GM12878 (cell line): ENCODE results near the gene LCLAT1. TPM values are rescaled to one million over a fixed set of nuclear protein-coding genes. Genes with fewer than 3 reads are reported as not detected.

Experiments used
- ATAC-seq: fragments of 200-7000 bp; cut with Tn5 transposase; 3 replicates; pipeline ENCODE4 v1.9.1; 2020; ENCODE audit warnings: mild to moderate bottlenecking, moderate library complexity
- BruUV-seq: library from RNA; stranded (reverse); fragments of 400-500 nt; replicated peaks from 2 replicates; lab custom pipeline; 2021; lab: Mats Ljungman, UMichigan
- CTCF ChIA-PET: fragments of 300-600 bp; sonication (Branson Sonifier 250); formaldehyde crosslinking; extraction: SDS; loops from one replicate; lab custom pipeline; 2021; ENCODE audit warnings: inconsistent platforms; lab: Yijun Ruan, JAX
- POLR2A ChIA-PET: fragments of 350-600 bp; formaldehyde crosslinking; extraction: SDS; loops from one replicate; lab custom pipeline; 2021; ENCODE audit warnings: inconsistent platforms; lab: Charles Lee
- RAD21 ChIA-PET: fragments of 300-600 bp; sonication (Branson Sonifier 250); formaldehyde crosslinking; loops from one replicate; lab custom pipeline; 2023; ENCODE audit warnings: antibody characterized with exemption; ENCODE audit not compliant: unreplicated experiment; lab: Charles Lee
- SMC1A ChIA-PET: fragments of 300-600 bp; sonication (Branson Sonifier 250); formaldehyde crosslinking; loops from one replicate; lab custom pipeline; 2023; ENCODE audit not compliant: unreplicated experiment, uncharacterized antibody; lab: Charles Lee
- DNase-seq: peaks from one replicate; pipeline ENCODE4 v3.0.0-alpha.2; 2011; ENCODE audit warnings: low read depth, low spot score
- FAIRE-seq: peaks from 3 replicates; lab custom pipeline; 2011; peaks lifted over from hg19 to GRCh38; lab: Jason Lieb, UNC
- H2AFZ ChIP-seq: 2 replicates; pipeline ENCODE4 v1.6.0; 2011; ENCODE audit warnings: low read depth, low read length, control low read depth; ENCODE audit not compliant: control insufficient read depth
- H3K27ac ChIP-seq: 2 replicates; pipeline ENCODE4 v1.5.1; 2011; ENCODE audit warnings: control low read depth; ENCODE audit not compliant: control insufficient read depth, insufficient read depth
- H3K27me3 ChIP-seq, 2 experiments: replicated peaks in 1 of 2; 2 replicates each; pipeline versions ENCODE4 v1.6.0 to v1.6.1; 2011; ENCODE audit warnings: low read length in 1 of 2; ENCODE audit not compliant: control insufficient read depth in 2 of 2, insufficient read depth in 2 of 2
- H3K36me3 ChIP-seq, 2 experiments: 2 replicates each; pipeline ENCODE4 v1.5.1; 2011; ENCODE audit warnings: low read length in 1 of 2; ENCODE audit not compliant: control insufficient read depth in 2 of 2, insufficient read depth in 2 of 2
- H3K4me1 ChIP-seq: 2 replicates; pipeline ENCODE4 v1.6.1; 2011; ENCODE audit warnings: mild to moderate bottlenecking, low read length, moderate library complexity, mixed read lengths; ENCODE audit not compliant: control insufficient read depth, insufficient read depth
- H3K4me2 ChIP-seq: 2 replicates; pipeline ENCODE4 v1.6.0; 2011; ENCODE audit warnings: control low read depth; ENCODE audit not compliant: control insufficient read depth, insufficient read depth
- H3K4me3 ChIP-seq: fragments of 200-600 bp; sonication (generic); 2 replicates; pipeline ENCODE4 v1.5.1; 2016
- H3K79me2 ChIP-seq: 2 replicates; pipeline ENCODE4 v1.6.0; 2011; ENCODE audit warnings: low read length; ENCODE audit not compliant: control insufficient read depth, insufficient read depth
- H3K9ac ChIP-seq: 2 replicates; pipeline ENCODE4 v1.8.0; 2011; ENCODE audit warnings: low read length, control low read depth, mixed read lengths; ENCODE audit not compliant: control insufficient read depth, insufficient read depth
- H3K9me3 ChIP-seq: replicated peaks from 3 replicates; pipeline ENCODE4 v1.5.1; 2011; ENCODE audit warnings: mild to moderate bottlenecking, low read length; ENCODE audit not compliant: control insufficient read depth, insufficient read depth
- H4K20me1 ChIP-seq: 2 replicates; pipeline ENCODE4 v1.6.0; 2011; ENCODE audit not compliant: control insufficient read depth, insufficient read depth
- ATF7 ChIP-seq: fragments of 450-650 bp; IDR thresholded peaks from 2 replicates; pipeline ENCODE4 v1.6.1; 2016; ENCODE audit warnings: low read depth, mild to moderate bottlenecking
- BCL11A ChIP-seq: IDR thresholded peaks from 2 replicates; pipeline ENCODE4 v1.6.1; 2011; ENCODE audit warnings: low read depth, low read length
- BHLHE40 ChIP-seq, 2 experiments: fragments of 450-650 bp in 1 of 2; IDR thresholded peaks; 2 replicates each; pipeline ENCODE4 v1.6.1; 2011 to 2017; ENCODE audit warnings: low read depth in 2 of 2, borderline replicate concordance in 1 of 2, improper control_type of control experiment in 1 of 2, low read length in 1 of 2, mild to moderate bottlenecking in 1 of 2
- EGR1 ChIP-seq, 2 experiments: IDR thresholded peaks; 1 replicate in 1 of 2; 2 replicates in 1 of 2; pipeline ENCODE4 v1.6.1; 2011 to 2012; ENCODE audit warnings: low read depth in 2 of 2, low read length in 2 of 2, borderline replicate concordance in 1 of 2, mild to moderate bottlenecking in 1 of 2, moderate library complexity in 1 of 2
- GABPA ChIP-seq: IDR thresholded peaks from 2 replicates; pipeline ENCODE4 v1.6.1; 2014; ENCODE audit warnings: antibody characterized with exemption, low read depth, mild to moderate bottlenecking, inconsistent platforms
- IKZF1 ChIP-seq: fragments of 450-650 bp; conservative IDR thresholded peaks from 2 replicates; pipeline ENCODE4 v1.6.1; 2017; ENCODE audit warnings: antibody characterized with exemption, mild to moderate bottlenecking
- PAX5 ChIP-seq: IDR thresholded peaks from 2 replicates; pipeline ENCODE4 v1.6.1; 2011; ENCODE audit warnings: low read depth, low read length, borderline replicate concordance
- POLR2AphosphoS5 ChIP-seq: IDR thresholded peaks from 2 replicates; pipeline ENCODE4 v1.6.1; 2011; ENCODE audit warnings: mild to moderate bottlenecking, low read length, inconsistent platforms
- SP1 ChIP-seq: IDR thresholded peaks from one replicate; pipeline ENCODE4 v1.6.1; 2011; ENCODE audit warnings: low read depth, low read length
- SRF ChIP-seq, 2 experiments: IDR thresholded peaks; 2 replicates each; pipeline ENCODE4 v1.6.1; 2011; ENCODE audit warnings: low read depth in 2 of 2, low read length in 2 of 2, mild to moderate bottlenecking in 1 of 2, moderate library complexity in 1 of 2
- ZNF207 ChIP-seq: fragments of 450-650 bp; IDR thresholded peaks from 2 replicates; pipeline ENCODE4 v1.6.1; 2014; ENCODE audit warnings: antibody characterized with exemption, mild to moderate bottlenecking, borderline replicate concordance
- WGBS: methylation state at CpG from one replicate; pipeline ENCODE4 v1.1.6; 2016; ENCODE audit warnings: low lambda C conversion rate; ENCODE audit not compliant: insufficient replicate concordance, insufficient coverage; ENCODE audit errors: missing lambda C conversion rate; 5-methylcytosine and 5-hydroxymethylcytosine counted together
- in situ Hi-C: fragments of 300-500 bp; cut with MboI; formaldehyde crosslinking; loops from 9 replicates; pipeline ENCODE4 v1.14.3; 2018; ENCODE audit warnings: mixed read lengths
- intact Hi-C: fragments of 100-400 bp; cut with micrococcal nuclease; formaldehyde crosslinking; loops from one replicate; pipeline ENCODE4 v1.14.2; 2022; ENCODE audit not compliant: unreplicated experiment
- polyA plus RNA-seq, 11 experiments: library from polyadenylated mRNA; depleted of rRNA in 4 of 11; unstranded in 6 of 11; stranded (reverse) in 5 of 11; fragments of >200 nt; fragmentation: Nextera tagmentation in 4 of 11; fragmentation: Illumina TruSeq in 1 of 11; extraction: Ambion mirVana in 4 of 11; extraction: Trizol in 1 of 11; gene quantifications; 1 replicate in 1 of 11; 2 replicates in 10 of 11; pipeline versions ENCODE4 v1.2.1 to v1.2.3, GENCODE V29; 2011 to 2016; ENCODE audit warnings: inconsistent platforms in 2 of 11, missing spikeins in 2 of 11, low read depth in 1 of 11
- total RNA-seq, 4 experiments: library from RNA; depleted of rRNA in 3 of 4; stranded (reverse); fragments of >200 nt in 3 of 4; fragmentation: Illumina TruSeq in 1 of 4; extraction: Trizol in 1 of 4; gene quantifications; 2 replicates each; pipeline versions ENCODE4 v1.2.1 to v1.2.3, GENCODE V29; 2013 to 2021
- TF ChIP-seq, protein P1 (sequence below): fragments of 450-650 bp; IDR thresholded peaks from 2 replicates; pipeline ENCODE4 v1.6.1; 2018; ENCODE audit warnings: mild to moderate bottlenecking, low read depth, moderate library complexity; ENCODE audit not compliant: partially characterized antibody
- TF ChIP-seq, protein P2 (sequence below): IDR thresholded peaks from 2 replicates; pipeline ENCODE4 v1.6.1; 2011; ENCODE audit warnings: borderline replicate concordance, low read depth, mild to moderate bottlenecking, moderate library complexity, mixed read lengths, low read length; ENCODE audit not compliant: insufficient read depth; ENCODE audit errors: extremely low read length
- TF ChIP-seq, protein P3 (sequence below): fragments of 450-650 bp; IDR thresholded peaks from 2 replicates; pipeline ENCODE4 v1.6.1; 2014; ENCODE audit warnings: mild to moderate bottlenecking
- TF ChIP-seq, protein P4 (sequence below): fragments of 450-650 bp; formaldehyde crosslinking; IDR thresholded peaks from 2 replicates; pipeline ENCODE4 v1.4.0; 2022; ENCODE audit warnings: mild to moderate bottlenecking, moderate library complexity

LCLAT1 gene
- total and polyA plus RNA-seq, 10 of the 15 experiments (the other 5 are each of a cell fraction or from before 2014, with no cell fraction given), result 8.1 to 33.0 (median 15.9) TPM

DNA sequence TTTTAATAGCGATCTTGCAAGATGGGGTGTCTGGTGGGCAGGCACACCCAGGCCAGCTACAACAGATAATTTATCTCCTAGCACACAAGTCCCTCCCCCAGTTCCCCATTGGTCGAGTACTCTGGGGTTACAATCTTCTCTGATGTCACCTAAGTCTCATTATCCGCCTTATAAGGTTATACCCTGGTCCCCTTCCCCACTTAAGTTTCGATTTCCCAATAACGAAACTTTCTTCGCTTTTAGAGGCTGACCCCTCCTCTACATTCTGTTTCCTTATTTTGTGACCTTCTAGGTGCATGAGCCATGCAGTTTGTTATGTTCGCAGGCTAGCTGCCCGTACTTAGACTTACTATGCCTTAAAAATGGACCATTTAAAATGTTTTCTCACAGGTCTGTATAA lies 180.1 kb downstream of the LCLAT1 start:
- Histone ChIP-seq H3K4me3 (no peak overlapping the region; the same call in 1 of the 2 replicates), H3K4me1 (peaks cover 32% of the 10 kb centered on the region), H4K20me1 (no peaks in the 10 kb centered on the region), H3K4me2 (peak overlapping the region; percentile 59), H2AFZ (no peak overlapping the region; the same call in 1 of the 2 replicates), H3K27me3 (no peaks in the 10 kb centered on the region), H3K79me2 (no peaks in the 10 kb centered on the region), H3K9me3 (no peaks in the 10 kb centered on the region; the same call in 1 of the 3 replicates), H3K36me3 (no peaks in the 10 kb centered on the region), H3K27ac (peak overlapping the region; percentile 87), H3K9ac (peak overlapping the region; percentile 65)
- ATAC-seq (peak; percentile 92), DNase-seq (peak; percentile 75), FAIRE-seq (peak; percentile 93)
- no TSS peak for BruUV-seq
- ChIA-PET POLR2A (interaction anchor here (2.1 kb wide), 1 partner anchor 402 kb away, joined by 4 read pairs; no protein-coding TSS in a partner anchor), RAD21 (interaction anchor here (0.6 to 3.1 kb wide), 8 partner anchors 15 to 481 kb away, joined by 3 to 18 read pairs (median 3); partner anchors contain the start of gene YPEL5), CTCF (interaction anchor here (1.0 to 1.2 kb wide), 2 partner anchors 84 to 394 kb away, joined by 3 to 5 read pairs; no protein-coding TSS in a partner anchor), SMC1A (interaction anchor here (1.0 to 1.3 kb wide), 3 partner anchors 8 to 391 kb away, joined by 3 read pairs; no protein-coding TSS in a partner anchor)
- WGBS, result 98% methylated on average over 8 of the region's 8 CpGs
- in situ Hi-C loops (no loop called here), intact Hi-C loops (loop anchor here (5.0 to 10.0 kb wide), 3 partner anchors 122 to 395 kb away; partner anchors contain the start of gene LBH)
- peak; percentile 90 for TF ChIP-seq POLR2AphosphoS5
- no peak for TF ChIP-seq IKZF1
- TF ChIP-seq SRF (IDR thresholded peaks at IDR 0.05; ENCODE audit: low read depth in 2 of 2, low read length in 2 of 2), result peak; percentile 56 to 93
- no peak for TF ChIP-seq GABPA
- no peak for TF ChIP-seq PAX5
- TF ChIP-seq, protein P1, sequence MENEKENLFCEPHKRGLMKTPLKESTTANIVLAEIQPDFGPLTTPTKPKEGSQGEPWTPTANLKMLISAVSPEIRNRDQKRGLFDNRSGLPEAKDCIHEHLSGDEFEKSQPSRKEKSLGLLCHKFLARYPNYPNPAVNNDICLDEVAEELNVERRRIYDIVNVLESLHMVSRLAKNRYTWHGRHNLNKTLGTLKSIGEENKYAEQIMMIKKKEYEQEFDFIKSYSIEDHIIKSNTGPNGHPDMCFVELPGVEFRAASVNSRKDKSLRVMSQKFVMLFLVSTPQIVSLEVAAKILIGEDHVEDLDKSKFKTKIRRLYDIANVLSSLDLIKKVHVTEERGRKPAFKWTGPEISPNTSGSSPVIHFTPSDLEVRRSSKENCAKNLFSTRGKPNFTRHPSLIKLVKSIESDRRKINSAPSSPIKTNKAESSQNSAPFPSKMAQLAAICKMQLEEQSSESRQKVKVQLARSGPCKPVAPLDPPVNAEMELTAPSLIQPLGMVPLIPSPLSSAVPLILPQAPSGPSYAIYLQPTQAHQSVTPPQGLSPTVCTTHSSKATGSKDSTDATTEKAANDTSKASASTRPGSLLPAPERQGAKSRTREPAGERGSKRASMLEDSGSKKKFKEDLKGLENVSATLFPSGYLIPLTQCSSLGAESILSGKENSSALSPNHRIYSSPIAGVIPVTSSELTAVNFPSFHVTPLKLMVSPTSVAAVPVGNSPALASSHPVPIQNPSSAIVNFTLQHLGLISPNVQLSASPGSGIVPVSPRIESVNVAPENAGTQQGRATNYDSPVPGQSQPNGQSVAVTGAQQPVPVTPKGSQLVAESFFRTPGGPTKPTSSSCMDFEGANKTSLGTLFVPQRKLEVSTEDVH, result no peak
- no peak for TF ChIP-seq ZNF207
- peak; percentile 41 for TF ChIP-seq SP1
- no peak for TF ChIP-seq BCL11A
- TF ChIP-seq, protein P2, sequence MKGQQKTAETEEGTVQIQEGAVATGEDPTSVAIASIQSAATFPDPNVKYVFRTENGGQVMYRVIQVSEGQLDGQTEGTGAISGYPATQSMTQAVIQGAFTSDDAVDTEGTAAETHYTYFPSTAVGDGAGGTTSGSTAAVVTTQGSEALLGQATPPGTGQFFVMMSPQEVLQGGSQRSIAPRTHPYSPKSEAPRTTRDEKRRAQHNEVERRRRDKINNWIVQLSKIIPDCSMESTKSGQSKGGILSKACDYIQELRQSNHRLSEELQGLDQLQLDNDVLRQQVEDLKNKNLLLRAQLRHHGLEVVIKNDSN, result no peak
- TF ChIP-seq, protein P3, sequence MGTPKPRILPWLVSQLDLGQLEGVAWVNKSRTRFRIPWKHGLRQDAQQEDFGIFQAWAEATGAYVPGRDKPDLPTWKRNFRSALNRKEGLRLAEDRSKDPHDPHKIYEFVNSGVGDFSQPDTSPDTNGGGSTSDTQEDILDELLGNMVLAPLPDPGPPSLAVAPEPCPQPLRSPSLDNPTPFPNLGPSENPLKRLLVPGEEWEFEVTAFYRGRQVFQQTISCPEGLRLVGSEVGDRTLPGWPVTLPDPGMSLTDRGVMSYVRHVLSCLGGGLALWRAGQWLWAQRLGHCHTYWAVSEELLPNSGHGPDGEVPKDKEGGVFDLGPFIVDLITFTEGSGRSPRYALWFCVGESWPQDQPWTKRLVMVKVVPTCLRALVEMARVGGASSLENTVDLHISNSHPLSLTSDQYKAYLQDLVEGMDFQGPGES, result no peak
- TF ChIP-seq ATF7, result peak; percentile 29; the same call in 1 of the 2 replicates
- no peak for TF ChIP-seq BHLHE40 (IDR thresholded peaks at IDR 0.05; ENCODE audit: borderline replicate concordance in 1 of 2, low read depth in 2 of 2, low read length in 1 of 2)
- TF ChIP-seq, protein P4, sequence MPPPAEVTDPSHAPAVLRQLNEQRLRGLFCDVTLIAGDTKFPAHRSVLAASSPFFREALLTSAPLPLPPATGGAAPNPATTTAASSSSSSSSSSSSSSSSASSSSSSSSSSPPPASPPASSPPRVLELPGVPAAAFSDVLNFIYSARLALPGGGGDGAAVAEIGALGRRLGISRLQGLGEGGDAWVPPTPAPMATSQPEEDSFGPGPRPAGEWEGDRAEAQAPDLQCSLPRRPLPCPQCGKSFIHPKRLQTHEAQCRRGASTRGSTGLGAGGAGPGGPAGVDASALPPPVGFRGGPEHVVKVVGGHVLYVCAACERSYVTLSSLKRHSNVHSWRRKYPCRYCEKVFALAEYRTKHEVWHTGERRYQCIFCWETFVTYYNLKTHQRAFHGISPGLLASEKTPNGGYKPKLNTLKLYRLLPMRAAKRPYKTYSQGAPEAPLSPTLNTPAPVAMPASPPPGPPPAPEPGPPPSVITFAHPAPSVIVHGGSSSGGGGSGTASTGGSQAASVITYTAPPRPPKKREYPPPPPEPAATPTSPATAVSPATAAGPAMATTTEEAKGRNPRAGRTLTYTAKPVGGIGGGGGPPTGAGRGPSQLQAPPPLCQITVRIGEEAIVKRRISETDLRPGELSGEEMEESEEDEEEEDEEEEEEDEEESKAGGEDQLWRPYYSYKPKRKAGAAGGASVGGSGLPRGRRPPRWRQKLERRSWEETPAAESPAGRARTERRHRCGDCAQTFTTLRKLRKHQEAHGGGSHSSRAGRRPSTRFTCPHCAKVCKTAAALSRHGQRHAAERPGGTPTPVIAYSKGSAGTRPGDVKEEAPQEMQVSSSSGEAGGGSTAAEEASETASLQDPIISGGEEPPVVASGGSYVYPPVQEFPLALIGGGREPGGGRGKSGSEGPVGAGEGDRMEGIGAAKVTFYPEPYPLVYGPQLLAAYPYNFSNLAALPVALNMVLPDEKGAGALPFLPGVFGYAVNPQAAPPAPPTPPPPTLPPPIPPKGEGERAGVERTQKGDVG, result no peak
- TF ChIP-seq EGR1 (IDR thresholded peaks at IDR 0.05; ENCODE audit: borderline replicate concordance in 1 of 2, low read depth in 2 of 2, low read length in 2 of 2), result no peak
